ENCODE data around the gene EPHB6.

The EPHB6 gene

GRCh38 chr7:142851269-142851668 lies 3.6 kb upstream of the EPHB6 start:
- no peak overlapping the region for H3K4me3 ChIP-seq (ENCODE audit: low read length)
- TF ChIP-seq CTCF (conservative IDR thresholded peaks at IDR 0.05; ENCODE audit: low read length) = no peak
- no peak for DNase-seq (ENCODE audit: low read depth)

- no peak for DNase-seq (ENCODE audit: low read depth)
- H3K4me3 ChIP-seq (ENCODE audit: low read length) = no peak overlapping the region
- no peak for TF ChIP-seq CTCF (conservative IDR thresholded peaks at IDR 0.05; ENCODE audit: low read length)
These were observed 3.0 kb upstream of the EPHB6 start for GRCh38 chr7:142851919-142852318.

- DNase-seq (ENCODE audit: low read depth) = peak; percentile 34
- H3K4me3 ChIP-seq (ENCODE audit: low read length) = peak overlapping the region; percentile 74
- peak; percentile 75 for TF ChIP-seq CTCF (conservative IDR thresholded peaks at IDR 0.05; ENCODE audit: low read length)
These were observed 1.0 kb upstream of the EPHB6 start for GRCh38 chr7:142853739-142854371.

- TF ChIP-seq CTCF (conservative IDR thresholded peaks at IDR 0.05; ENCODE audit: low read length) = peak; percentile 6; the same call in 1 of the 2 replicates
- H3K4me3 ChIP-seq (ENCODE audit: low read length) = peak overlapping the region; percentile 51
- DNase-seq (ENCODE audit: low read depth) = no peak
These were observed 353 bp downstream of the EPHB6 start for GRCh38 chr7:142855114-142855743.

- DNase-seq (ENCODE audit: low read depth) = peak; percentile 37
- peak overlapping the region; percentile 51 for H3K4me3 ChIP-seq (ENCODE audit: low read length)
- no peak for TF ChIP-seq CTCF (conservative IDR thresholded peaks at IDR 0.05; ENCODE audit: low read length)
These were observed 1.1 kb downstream of the EPHB6 start for GRCh38 chr7:142855756-142856564.

GRCh38 chr7:142856565-142857245 lies 1.8 kb downstream of the EPHB6 start:
- H3K4me3 ChIP-seq (ENCODE audit: low read length) = no peak overlapping the region; the same call in 1 of the 2 replicates
- no peak for TF ChIP-seq CTCF (conservative IDR thresholded peaks at IDR 0.05; ENCODE audit: low read length)
- DNase-seq (ENCODE audit: low read depth) = no peak
